Choroid plexus epithelial cell (primary cell): ENCODE measurements around the gene SEC23A.
A peak's percentile ranks its signal among the peaks of the same experiment; 100 is the strongest.
"Not testable (repeated sequence)": the region's sequence is repeated elsewhere in the genome, so short reads cannot be mapped to it uniquely, and the experiment has no call there.

Experiments
- DNase-seq: peaks from one replicate; pipeline ENCODE4 v3.0.0-alpha.2; 2010; ENCODE audit warnings: low read depth
- H3K4me3 ChIP-seq: 2 replicates; pipeline ENCODE4 v1.5.1; 2011; ENCODE audit warnings: low read depth, mild to moderate bottlenecking, control low read depth, low read length, moderate library complexity
- CTCF ChIP-seq: conservative IDR thresholded peaks from 2 replicates; pipeline ENCODE4 v1.5.1; 2011; ENCODE audit warnings: low read depth, mild to moderate bottlenecking, control low read depth, inconsistent platforms, low read length, moderate library complexity

The SEC23A gene

GRCh38 chr14:39025810-39026627 is 77.0 kb downstream of the SEC23A start:
- TF ChIP-seq CTCF, result no peak
- H3K4me3 ChIP-seq, result no peak overlapping the region
- DNase-seq, result peak; percentile 96

GRCh38 chr14:39025250-39025809 is 77.7 kb downstream of the SEC23A start:
- no peak overlapping the region for H3K4me3 ChIP-seq
- TF ChIP-seq CTCF, result no peak
- no peak for DNase-seq

- H3K4me3 ChIP-seq, result no peak overlapping the region
- no peak for DNase-seq
- no peak for TF ChIP-seq CTCF
Measured at GRCh38 chr14:39023939-39024871, 78.8 kb downstream of the SEC23A start.

- DNase-seq, H3K4me3 ChIP-seq: not testable (repeated sequence)
Measured at GRCh38 chr14:39017096-39018016, 85.7 kb downstream of the SEC23A start.

- TF ChIP-seq CTCF, result no peak
- no peak for DNase-seq
- no peak overlapping the region for H3K4me3 ChIP-seq
Measured at GRCh38 chr14:39016733-39017095, 86.3 kb downstream of the SEC23A start.

DNA sequence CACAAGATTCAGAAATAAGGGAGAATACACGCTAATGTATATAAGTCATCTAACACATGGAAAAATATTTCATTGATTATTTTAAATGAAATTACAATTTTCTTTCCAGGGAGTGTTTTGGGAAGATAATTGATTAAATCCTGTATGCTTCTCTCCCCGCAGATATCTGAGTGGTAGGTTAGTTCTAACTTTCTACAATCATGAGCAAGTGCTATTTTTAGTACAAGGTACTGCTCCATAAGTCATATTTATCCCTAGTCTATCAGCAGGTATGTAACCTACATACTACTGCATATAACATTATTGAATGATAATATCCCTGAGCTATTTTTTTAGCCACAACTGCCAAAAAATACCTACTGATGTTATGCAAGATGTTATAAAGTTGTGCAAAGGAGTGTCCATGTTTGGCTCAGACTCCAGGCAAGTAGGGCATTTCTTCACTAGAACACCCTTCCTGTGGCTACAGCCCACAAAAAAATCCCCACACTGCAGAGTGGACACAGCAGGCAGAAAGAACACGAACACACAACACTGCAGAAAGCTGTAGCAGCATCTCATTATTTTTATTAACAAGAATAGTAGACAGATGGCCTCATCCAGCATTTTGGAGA is 87.0 kb downstream of the SEC23A start:
- no peak for TF ChIP-seq CTCF
- no peak overlapping the region for H3K4me3 ChIP-seq
- DNase-seq, result peak; percentile 80
